GM19351 (cell line): ENCODE results near the gene ZKSCAN4.

Source experiments
- ATAC-seq: cut with Tn5 transposase; IDR thresholded peaks from one replicate; pipeline ENCODE4 v1.9.1; 2021; ENCODE audit warnings: mild to moderate bottlenecking, moderate library complexity; ENCODE audit not compliant: unreplicated experiment

The ZKSCAN4 gene

GRCh38 chr6:28252009-28252975 is at the start of gene ZKSCAN4:
Gene ZKSCAN4 (minus strand): TSS chr6:28252269. CDS start chr6:28251980, 289 bp downstream.
- peak; percentile 78 for ATAC-seq

GRCh38 chr6:28296520-28297060 is 44.5 kb upstream of the ZKSCAN4 start:
- ATAC-seq, result no peak

- no peak for ATAC-seq
Measured at GRCh38 chr6:28295326-28295725, 43.3 kb upstream of the ZKSCAN4 start.

GRCh38 chr6:28291573-28291972 is 39.5 kb upstream of the ZKSCAN4 start:
- ATAC-seq, result no peak

GRCh38 chr6:28282926-28283325 is 30.9 kb upstream of the ZKSCAN4 start:
- no peak for ATAC-seq

GRCh38 chr6:28281288-28282064 is 29.4 kb upstream of the ZKSCAN4 start, which contains the start of gene PGBD1:
Gene PGBD1 (plus strand): TSS chr6:28281572. CDS start chr6:28283814, 2,242 bp downstream.
- ATAC-seq, result peak; percentile 79

- no peak for ATAC-seq
Measured at GRCh38 chr6:28280595-28281287, 28.7 kb upstream of the ZKSCAN4 start.

- ATAC-seq, result no peak
Measured at GRCh38 chr6:28277746-28278145, 25.7 kb upstream of the ZKSCAN4 start.

GRCh38 chr6:28274888-28275287 is 22.8 kb upstream of the ZKSCAN4 start:
- ATAC-seq, result no peak

GRCh38 chr6:28269492-28269891 is 17.4 kb upstream of the ZKSCAN4 start:
- ATAC-seq, result no peak

- ATAC-seq, result no peak
Measured at GRCh38 chr6:28267695-28268059, 15.6 kb upstream of the ZKSCAN4 start.

GRCh38 chr6:28266962-28267694 is 15.1 kb upstream of the ZKSCAN4 start, which contains the start of gene ZSCAN26:
Gene ZSCAN26 (plus strand): TSS chr6:28267143. CDS start chr6:28271920, 4,777 bp downstream.
- ATAC-seq, result peak; percentile 92

GRCh38 chr6:28266563-28266961 is 14.5 kb upstream of the ZKSCAN4 start:
- no peak for ATAC-seq

GRCh38 chr6:28264834-28265401 is 12.8 kb upstream of the ZKSCAN4 start:
- no peak for ATAC-seq

- ATAC-seq, result no peak
Measured at GRCh38 chr6:28263922-28264321, 11.9 kb upstream of the ZKSCAN4 start.

- no peak for ATAC-seq
Measured at GRCh38 chr6:28258877-28259777, 7.1 kb upstream of the ZKSCAN4 start, which contains the start of gene NKAPL. Gene NKAPL (plus strand): TSS chr6:28259297. CDS start chr6:28259372, 75 bp downstream.

GRCh38 chr6:28257042-28257441 is 5.0 kb upstream of the ZKSCAN4 start:
- ATAC-seq, result no peak

GRCh38 chr6:28254121-28254519 is 2.1 kb upstream of the ZKSCAN4 start:
- ATAC-seq, result no peak

GRCh38 chr6:28251661-28252008 is 434 bp downstream of the ZKSCAN4 start:
- peak; percentile 50 for ATAC-seq
